Ectodermal cell (in vitro differentiated cells): Measurements from ENCODE around the gene MAP7.
"Not testable (repeated sequence)": the region's sequence is repeated elsewhere in the genome, so short reads cannot be mapped to it uniquely, and the experiment has no call there.

Experiments used
- H3K27ac ChIP-seq: 2 replicates; pipeline ENCODE4 v1.7.0; 2013; ENCODE audit warnings: mild to moderate bottlenecking, low read depth, low read length; ENCODE audit not compliant: insufficient read depth, poor library complexity, severe bottlenecking
- H3K27me3 ChIP-seq: 2 replicates; pipeline ENCODE4 v1.7.0; 2013; ENCODE audit warnings: mild to moderate bottlenecking, low read length; ENCODE audit not compliant: insufficient read depth, control insufficient read depth, poor library complexity, severe bottlenecking
- H3K36me3 ChIP-seq: one replicate; pipeline ENCODE4 v1.7.0; 2013; ENCODE audit warnings: low read length; ENCODE audit not compliant: control insufficient read depth, insufficient read depth
- H3K4me1 ChIP-seq: one replicate; pipeline ENCODE4 v1.7.0; 2013; ENCODE audit warnings: low read length; ENCODE audit not compliant: control insufficient read depth, insufficient read depth
- H3K4me3 ChIP-seq: 2 replicates; pipeline ENCODE4 v1.7.0; 2013; ENCODE audit warnings: low read depth, low read length, control low read depth; ENCODE audit not compliant: insufficient read depth
- H3K9me3 ChIP-seq: 2 replicates; pipeline ENCODE4 v1.7.0; 2013; ENCODE audit warnings: mild to moderate bottlenecking, low read length, moderate library complexity; ENCODE audit not compliant: control insufficient read depth
- WGBS, 2 experiments: methylation state at CpG; one replicate each; pipeline ENCODE4 v1.1.7; 2013; ENCODE audit warnings: missing lambda C conversion rate in 2 of 2; 5-methylcytosine and 5-hydroxymethylcytosine counted together

MAP7 gene

DNA sequence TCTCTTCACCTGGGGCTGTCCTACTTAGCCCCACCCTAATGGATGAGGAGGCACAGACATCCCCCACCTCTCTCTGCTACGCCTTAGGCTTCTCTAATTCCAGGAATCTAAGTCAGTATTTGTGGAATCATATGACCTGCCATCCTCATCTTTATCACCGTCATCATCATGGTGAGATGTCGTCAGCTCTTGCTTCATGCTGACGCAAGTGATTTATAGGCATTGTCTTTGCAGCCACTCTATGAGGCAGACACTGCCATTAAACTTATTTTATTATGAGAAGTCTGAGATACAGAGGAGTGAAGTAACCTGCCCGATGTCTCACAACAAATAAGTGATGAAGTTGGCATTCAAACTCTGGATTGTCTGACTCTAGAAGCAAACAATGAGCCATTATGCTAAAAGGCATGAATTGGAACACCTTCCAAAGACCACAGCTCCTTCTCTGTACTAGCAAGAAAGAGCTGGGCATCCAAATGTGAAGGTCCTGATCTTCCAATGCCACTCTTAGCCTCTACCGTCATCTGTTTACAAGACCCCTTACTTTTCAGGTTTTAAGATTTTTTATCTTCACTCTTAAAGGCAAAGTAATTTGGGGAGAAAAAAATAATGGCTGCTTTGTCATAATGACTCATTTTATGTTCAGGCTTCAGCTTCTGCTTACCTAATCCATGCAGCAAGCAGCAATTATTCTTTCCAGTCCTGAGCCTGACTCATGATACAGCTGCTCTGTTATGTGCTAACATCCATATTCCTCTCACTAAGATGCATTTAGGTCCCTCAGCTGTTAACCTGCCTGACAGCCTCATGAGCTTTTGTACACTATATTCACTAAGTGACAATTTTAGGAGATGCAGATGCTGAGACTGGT lies 146.9 kb downstream of the MAP7 start:
- H3K9me3 ChIP-seq = no peaks in the 10 kb centered on the region
- no peaks in the 10 kb centered on the region for H3K4me1 ChIP-seq
- H3K27ac ChIP-seq = no peak overlapping the region
- no peaks in the 10 kb centered on the region for H3K27me3 ChIP-seq
- H3K36me3 ChIP-seq = no peaks in the 10 kb centered on the region
- WGBS, 2 experiments = 89 to 92% methylated on average over 6 of the region's 6 CpGs
- H3K4me3 ChIP-seq = no peak overlapping the region

DNA sequence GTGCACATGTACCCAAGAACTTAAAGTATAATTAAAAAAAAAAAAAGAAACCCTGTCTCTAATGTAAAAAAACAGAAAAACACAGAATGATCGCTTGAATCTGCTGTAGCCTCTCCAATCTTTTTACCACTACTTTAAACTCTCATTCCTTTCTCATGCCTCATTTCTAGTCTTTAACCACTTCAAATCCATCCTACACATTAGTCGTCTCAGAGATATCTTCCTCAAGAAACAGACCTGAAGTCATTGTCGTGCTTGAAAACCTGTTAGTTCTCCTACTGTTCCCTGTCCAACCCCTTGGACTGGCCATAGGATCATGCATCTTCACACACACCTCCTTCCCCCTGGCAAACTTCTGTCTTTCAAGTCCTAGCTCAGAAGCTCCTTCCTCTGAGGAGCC lies 148.5 kb downstream of the MAP7 start:
- Histone ChIP-seq H3K9me3 (no peaks in the 10 kb centered on the region), H3K4me3 (no peak overlapping the region), H3K27ac (no peak overlapping the region), H3K36me3 (no peaks in the 10 kb centered on the region), H3K4me1 (no peaks in the 10 kb centered on the region), H3K27me3 (no peaks in the 10 kb centered on the region)
- WGBS, 2 experiments = 92% methylated on average over 3 of the region's 3 CpGs

DNA sequence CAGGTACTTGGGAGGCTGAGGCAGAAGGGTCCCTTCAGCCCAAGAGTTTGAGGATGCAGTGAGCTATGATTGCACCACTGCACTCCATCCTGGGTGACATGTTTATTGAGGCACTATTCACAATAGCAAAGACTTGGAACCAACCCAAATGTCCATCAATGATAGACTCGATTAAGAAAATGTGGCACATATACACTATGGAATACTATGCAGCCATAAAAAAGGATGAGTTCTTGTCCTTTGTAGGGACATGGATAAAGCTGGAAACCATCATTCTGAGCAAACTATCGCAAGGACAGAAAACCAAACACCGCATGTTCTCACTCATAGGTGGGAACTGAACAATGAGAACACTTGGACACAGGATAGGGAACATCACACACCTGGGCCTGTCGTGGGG lies 149.0 kb downstream of the MAP7 start:
- not testable (repeated sequence) for H3K9me3 ChIP-seq, H3K4me3 ChIP-seq, H3K27ac ChIP-seq, H3K36me3 ChIP-seq, H3K27me3 ChIP-seq, H3K4me1 ChIP-seq
- WGBS, 2 experiments = 90 to 98% methylated on average over 2 to 4 of the region's 4 CpGs

DNA sequence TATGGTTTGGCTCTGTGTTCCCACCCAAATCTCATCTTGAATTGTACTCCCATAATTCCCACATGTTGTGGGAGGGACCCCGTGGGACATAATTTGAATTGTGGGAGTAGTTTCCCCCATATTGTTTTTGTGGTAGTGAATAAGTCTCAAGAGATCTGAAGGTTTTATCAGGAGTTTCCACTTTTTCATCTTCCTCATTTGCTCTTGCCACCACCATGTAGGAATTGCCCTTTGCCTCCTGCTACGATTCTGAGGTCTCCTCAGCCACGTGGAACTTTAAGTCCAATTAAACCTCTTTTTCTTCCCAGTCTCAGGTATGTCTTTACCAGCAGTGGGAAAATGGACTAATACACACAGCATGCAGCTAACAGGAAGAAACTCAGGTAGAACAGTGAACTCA lies 151.8 kb downstream of the MAP7 start:
- no peaks in the 10 kb centered on the region for H3K36me3 ChIP-seq
- H3K27ac ChIP-seq = no peak overlapping the region
- WGBS, 2 experiments = 89 to 97% methylated on average over 2 to 3 of the region's 3 CpGs
- H3K4me3 ChIP-seq = no peak overlapping the region
- H3K9me3 ChIP-seq = no peaks in the 10 kb centered on the region
- no peaks in the 10 kb centered on the region for H3K27me3 ChIP-seq
- H3K4me1 ChIP-seq = no peaks in the 10 kb centered on the region

DNA sequence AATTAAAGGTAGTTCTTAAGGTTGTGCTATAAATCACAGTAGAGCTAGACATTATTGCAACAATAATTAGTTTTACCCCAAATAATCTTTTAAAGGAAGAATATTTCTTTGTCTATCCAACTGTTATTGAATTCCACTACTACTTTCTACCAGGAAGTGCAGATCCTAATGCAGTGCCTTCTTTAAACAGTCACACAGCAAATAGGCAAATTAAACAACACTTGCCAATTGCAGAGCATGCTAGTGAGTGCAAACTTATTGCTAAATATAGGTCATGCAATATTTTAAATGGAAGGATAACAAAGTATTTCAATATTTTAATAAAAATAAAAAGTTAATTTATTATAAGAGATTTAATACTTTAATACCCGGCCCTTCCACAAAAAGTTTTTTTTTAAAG lies 153.3 kb downstream of the MAP7 start:
- 100% methylated on average over 1 of the region's 1 CpG; no CpG with 5 or more reads in 1 of the 2 experiments for WGBS, 2 experiments
- no peaks in the 10 kb centered on the region for H3K4me1 ChIP-seq
- no peaks in the 10 kb centered on the region for H3K27me3 ChIP-seq
- no peaks in the 10 kb centered on the region for H3K36me3 ChIP-seq
- no peaks in the 10 kb centered on the region for H3K9me3 ChIP-seq
- no peak overlapping the region for H3K4me3 ChIP-seq
- H3K27ac ChIP-seq = no peak overlapping the region

DNA sequence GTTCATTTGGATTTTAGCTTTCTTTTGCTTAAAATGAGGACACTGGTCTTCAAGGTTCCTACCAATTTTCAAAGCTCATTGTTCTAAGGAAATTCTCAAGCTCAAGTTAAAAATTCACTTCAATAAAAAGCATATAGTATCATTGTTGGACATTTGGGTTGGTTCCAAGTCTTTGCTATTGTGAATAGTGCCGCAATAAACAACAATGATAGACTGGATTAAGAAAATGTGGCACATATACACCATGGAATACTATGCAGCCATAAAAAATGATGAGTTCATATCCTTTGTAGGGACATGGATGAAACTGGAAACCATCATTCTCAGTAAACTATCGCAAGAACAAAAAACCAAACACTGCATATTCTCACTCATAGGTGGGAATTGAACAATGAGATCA lies 159.3 kb downstream of the MAP7 start:
- not testable (repeated sequence) for H3K27ac ChIP-seq, H3K9me3 ChIP-seq, H3K4me1 ChIP-seq, H3K36me3 ChIP-seq, H3K27me3 ChIP-seq, H3K4me3 ChIP-seq
- WGBS, 2 experiments = 83% methylated on average over 1 of the region's 2 CpGs; no CpG with 5 or more reads in 1 of the 2 experiments

DNA sequence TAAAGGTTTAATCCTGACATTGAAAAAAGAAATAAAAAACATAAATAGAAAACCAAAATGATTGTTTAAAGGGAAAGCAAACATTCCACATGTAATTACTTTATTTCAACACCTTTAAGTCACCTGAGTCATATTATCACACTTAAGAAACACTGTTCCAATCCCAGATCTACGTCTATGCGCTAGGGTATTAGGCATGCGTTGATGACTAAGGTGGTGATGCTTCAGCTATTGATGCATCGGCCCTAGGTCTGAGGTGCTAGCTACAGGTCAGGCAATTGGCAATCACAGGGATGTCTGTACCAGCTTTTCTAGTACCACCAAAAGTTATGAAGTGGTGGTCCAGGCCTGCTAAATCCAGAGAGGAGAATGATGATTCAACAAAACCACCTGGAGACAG lies 162.9 kb downstream of the MAP7 start:
- H3K27ac ChIP-seq = no peak overlapping the region
- no peak overlapping the region for H3K4me3 ChIP-seq
- no peaks in the 10 kb centered on the region for H3K27me3 ChIP-seq
- H3K9me3 ChIP-seq = no peaks in the 10 kb centered on the region
- 95 to 100% methylated on average over 4 of the region's 4 CpGs for WGBS, 2 experiments
- H3K36me3 ChIP-seq = no peaks in the 10 kb centered on the region
- H3K4me1 ChIP-seq = peaks cover 4% of the 10 kb centered on the region

DNA sequence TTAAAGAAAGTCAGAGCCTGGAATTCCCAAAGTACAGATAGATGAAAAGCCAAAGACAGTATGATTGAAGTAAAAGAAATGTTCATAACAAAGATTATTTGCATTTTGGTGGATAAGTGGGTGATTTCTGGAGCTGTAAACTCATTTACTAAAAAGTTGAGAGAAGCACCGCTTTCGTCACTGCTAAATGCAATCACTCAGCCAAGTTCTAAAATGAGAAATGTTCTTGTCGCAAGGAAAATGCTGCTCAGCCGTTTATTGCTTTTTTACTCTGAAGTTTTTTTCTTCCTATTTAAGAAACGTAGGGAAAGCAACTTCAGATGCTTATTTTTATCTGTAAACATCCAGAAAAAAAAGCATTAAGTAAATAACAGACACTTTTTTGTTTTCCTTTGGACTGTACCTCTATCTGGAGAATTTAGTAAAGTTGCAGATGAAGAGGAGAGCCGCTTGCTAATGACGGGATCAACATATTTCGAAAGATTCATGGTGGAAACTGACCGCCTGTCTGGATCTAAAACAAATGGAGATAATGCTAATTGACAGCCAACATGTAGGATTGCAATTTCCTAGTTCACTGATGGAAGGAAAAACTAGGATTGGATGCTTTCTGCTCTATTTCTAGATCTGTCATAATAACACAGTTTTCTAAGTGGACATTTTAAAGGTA lies 166.8 kb downstream of the MAP7 start:
- 92% methylated on average over 9 of the region's 9 CpGs for WGBS, 2 experiments

DNA sequence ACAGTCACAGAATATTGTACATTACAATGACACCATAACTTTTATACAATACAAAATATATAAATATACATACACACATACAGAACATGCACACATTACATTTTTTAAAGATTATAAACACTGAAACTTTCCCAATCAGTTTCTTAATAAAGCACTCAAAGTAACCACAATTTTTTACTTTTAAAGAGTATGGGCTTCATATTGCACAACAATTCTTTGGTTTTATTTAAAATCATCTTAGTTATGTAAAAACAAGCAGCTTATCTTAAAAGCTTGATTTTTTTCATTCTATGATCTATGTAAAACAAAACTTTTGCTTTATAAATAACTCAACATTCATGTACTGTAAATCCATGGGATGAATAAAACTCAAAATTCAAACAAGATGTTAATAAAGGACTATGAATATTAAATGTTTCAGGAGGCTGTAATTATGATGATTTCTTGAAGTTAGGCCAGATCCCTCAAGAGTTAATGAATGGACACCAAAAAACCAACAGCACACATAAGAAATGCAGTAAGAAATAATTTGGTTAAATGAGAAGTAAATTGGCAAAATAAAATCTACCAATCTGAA lies 167.5 kb downstream of the MAP7 start:
- Histone ChIP-seq H3K27me3 (no peaks in the 10 kb centered on the region), H3K9me3 (no peaks in the 10 kb centered on the region), H3K4me3 (no peak overlapping the region), H3K4me1 (peaks cover 4% of the 10 kb centered on the region), H3K27ac (no peak overlapping the region), H3K36me3 (no peaks in the 10 kb centered on the region)

More for the DNA sequence above, 166.8 kb downstream of the MAP7 start:
- Histone ChIP-seq H3K27ac (no peak overlapping the region), H3K36me3 (no peaks in the 10 kb centered on the region), H3K9me3 (no peaks in the 10 kb centered on the region), H3K4me3 (no peak overlapping the region), H3K4me1 (peaks cover 4% of the 10 kb centered on the region), H3K27me3 (no peaks in the 10 kb centered on the region)

DNA sequence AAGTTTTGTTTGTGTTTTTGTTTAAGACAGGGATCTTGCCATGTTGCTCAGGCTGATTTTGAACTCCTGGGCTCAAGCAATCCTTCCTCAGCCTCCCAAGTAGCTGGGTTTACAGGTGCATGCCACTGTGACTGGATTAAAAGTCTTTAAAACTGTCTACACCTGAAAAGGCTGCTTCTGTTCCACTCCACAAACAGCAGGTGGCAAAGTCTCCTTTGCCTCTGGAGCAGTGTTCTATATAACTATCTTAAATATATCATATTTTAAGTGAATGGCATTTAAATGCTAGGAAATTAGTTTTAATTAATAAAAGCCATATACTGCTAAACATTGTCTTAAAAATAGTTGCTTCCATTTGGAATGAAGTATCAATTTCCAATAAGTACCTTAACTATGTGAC lies 171.3 kb downstream of the MAP7 start:
- no peaks in the 10 kb centered on the region for H3K36me3 ChIP-seq
- no peaks in the 10 kb centered on the region for H3K27me3 ChIP-seq
- H3K4me3 ChIP-seq = no peak overlapping the region
- no peak overlapping the region for H3K27ac ChIP-seq
- H3K4me1 ChIP-seq = peaks cover 4% of the 10 kb centered on the region
- H3K9me3 ChIP-seq = no peaks in the 10 kb centered on the region
